WTC11 (cell line): ENCODE measurements around the gene LINS1. TPM values are rescaled to one million over a fixed set of nuclear protein-coding genes. Genes with fewer than 3 reads are reported as not detected.

ENCODE experiments used
- ATAC-seq: fragments of 200-7000 bp; cut with Tn5 transposase; 2 replicates; pipeline ENCODE4 v1.10.0; 2021; ENCODE audit warnings: mild to moderate bottlenecking, moderate library complexity
- CTCF ChIA-PET: fragments of 300-600 bp; sonication (Branson Sonifier 250); formaldehyde crosslinking; loops from one replicate; lab custom pipeline; 2021; ENCODE audit warnings: antibody characterized with exemption; lab: Charles Lee
- POLR2A ChIA-PET: fragments of 350-600 bp; sonication (Branson Sonifier 250); formaldehyde crosslinking; loops from one replicate; lab custom pipeline; 2021; ENCODE audit warnings: antibody characterized with exemption; lab: Charles Lee
- DNase-seq: peaks from one replicate; pipeline ENCODE4 v3.0.0; 2021; ENCODE audit warnings: low spot score
- H3K27ac Mint-ChIP-seq: 2 replicates; pipeline ENCODE4 v1.8.0; 2021; ENCODE audit warnings: mixed read lengths
- H3K27me3 Mint-ChIP-seq: 2 replicates; pipeline ENCODE4 v1.8.0; 2021; ENCODE audit warnings: low read depth, mild to moderate bottlenecking, moderate library complexity, mixed read lengths
- H3K36me3 Mint-ChIP-seq: 2 replicates; pipeline ENCODE4 v1.8.0; 2021; ENCODE audit warnings: mixed read lengths
- H3K4me1 Mint-ChIP-seq: 2 replicates; pipeline ENCODE4 v1.8.0; 2022; ENCODE audit warnings: mixed read lengths
- H3K4me3 Mint-ChIP-seq: 2 replicates; pipeline ENCODE4 v1.8.0; 2021; ENCODE audit warnings: mild to moderate bottlenecking, moderate library complexity, mixed read lengths
- H3K9me3 Mint-ChIP-seq: 2 replicates; pipeline ENCODE4 v1.8.0; 2021; ENCODE audit warnings: mixed read lengths
- CBFB ChIP-seq: sonication (generic); formaldehyde crosslinking; IDR thresholded peaks from 2 replicates; pipeline ENCODE4 v1.8.1; 2022; ENCODE audit warnings: mild to moderate bottlenecking, low read depth, missing genetic modification reagents
- CDX4 ChIP-seq: fragments of 250-450 bp; sonication (Bioruptor Pico); IDR thresholded peaks from 2 replicates; pipeline ENCODE4 v1.9.0; 2021; ENCODE audit warnings: moderate library complexity, mild to moderate bottlenecking, inconsistent platforms, borderline replicate concordance
- CREM ChIP-seq: sonication (generic); formaldehyde crosslinking; IDR thresholded peaks from 2 replicates; pipeline ENCODE4 v1.8.1; 2022; ENCODE audit warnings: mild to moderate bottlenecking, missing genetic modification reagents, moderate library complexity
- E2F5 ChIP-seq: sonication (generic); formaldehyde crosslinking; IDR thresholded peaks from 2 replicates; pipeline ENCODE4 v1.8.1; 2022; ENCODE audit warnings: mild to moderate bottlenecking, moderate library complexity, missing genetic modification reagents
- ESRRA ChIP-seq: sonication (generic); formaldehyde crosslinking; IDR thresholded peaks from 2 replicates; pipeline ENCODE4 v1.8.1; 2022; ENCODE audit warnings: mild to moderate bottlenecking, missing genetic modification reagents, borderline replicate concordance
- ETV6 ChIP-seq: sonication (generic); formaldehyde crosslinking; IDR thresholded peaks from 2 replicates; pipeline ENCODE4 v1.8.1; 2022; ENCODE audit warnings: mild to moderate bottlenecking, missing genetic modification reagents
- MYBL2 ChIP-seq: sonication (generic); formaldehyde crosslinking; IDR thresholded peaks from 2 replicates; pipeline ENCODE4 v1.8.1; 2023; ENCODE audit warnings: mild to moderate bottlenecking, moderate library complexity, missing genetic modification reagents
- NFYB ChIP-seq: sonication (generic); formaldehyde crosslinking; conservative IDR thresholded peaks from 2 replicates; pipeline ENCODE4 v1.8.0; 2022; ENCODE audit warnings: low read depth, missing genetic modification reagents
- NR2C2 ChIP-seq: sonication (generic); formaldehyde crosslinking; IDR thresholded peaks from 2 replicates; pipeline ENCODE4 v1.8.0; 2022; ENCODE audit warnings: mild to moderate bottlenecking, missing genetic modification reagents
- PRDM15 ChIP-seq: sonication (generic); formaldehyde crosslinking; IDR thresholded peaks from 2 replicates; pipeline ENCODE4 v1.8.0; 2022; ENCODE audit warnings: missing genetic modification reagents
- PRRX2 ChIP-seq: fragments of 250-450 bp; sonication (Bioruptor Pico); IDR thresholded peaks from 2 replicates; pipeline ENCODE4 v1.8.0; 2021; ENCODE audit warnings: mild to moderate bottlenecking
- RORB ChIP-seq: fragments of 250-450 bp; sonication (Bioruptor Pico); IDR thresholded peaks from 2 replicates; pipeline ENCODE4 v1.9.0; 2021; ENCODE audit warnings: mild to moderate bottlenecking
- SMAD3 ChIP-seq: sonication (generic); formaldehyde crosslinking; IDR thresholded peaks from 2 replicates; pipeline ENCODE4 v1.8.0; 2022; ENCODE audit warnings: missing genetic modification reagents, mild to moderate bottlenecking, borderline replicate concordance
- TEAD1 ChIP-seq: sonication (generic); formaldehyde crosslinking; IDR thresholded peaks from 2 replicates; pipeline ENCODE4 v1.8.0; 2022; ENCODE audit warnings: mild to moderate bottlenecking, missing genetic modification reagents
- ZBTB21 ChIP-seq: sonication (generic); formaldehyde crosslinking; IDR thresholded peaks from 2 replicates; pipeline ENCODE4 v1.8.1; 2023; ENCODE audit warnings: mild to moderate bottlenecking, missing genetic modification reagents, borderline replicate concordance
- ZNF423 ChIP-seq: fragments of 250-450 bp; sonication (Bioruptor Pico); IDR thresholded peaks from 2 replicates; pipeline ENCODE4 v2.1.2; 2022; ENCODE audit warnings: mild to moderate bottlenecking, moderate library complexity
- ZNF671 ChIP-seq: fragments of 250-450 bp; sonication (Bioruptor Pico); IDR thresholded peaks from 2 replicates; pipeline ENCODE4 v1.8.0; 2021; ENCODE audit warnings: mild to moderate bottlenecking
- total RNA-seq: library from RNA; stranded (reverse); gene quantifications from 3 replicates; pipeline ENCODE4 v1.2.3, GENCODE V29; 2021
- TF ChIP-seq, protein P1 (sequence below): fragments of 200-600 bp; IDR thresholded peaks from 2 replicates; pipeline ENCODE4 v1.8.0; 2022; ENCODE audit warnings: antibody characterized with exemption
- TF ChIP-seq, protein P2 (sequence below): sonication (generic); formaldehyde crosslinking; IDR thresholded peaks from 2 replicates; pipeline ENCODE4 v1.8.1; 2023; ENCODE audit warnings: mild to moderate bottlenecking, missing genetic modification reagents
- TF ChIP-seq, protein P3 (sequence below): sonication (generic); formaldehyde crosslinking; IDR thresholded peaks from 2 replicates; pipeline ENCODE4 v1.8.1; 2023; ENCODE audit warnings: mild to moderate bottlenecking, missing genetic modification reagents, borderline replicate concordance
- TF ChIP-seq, protein P4 (sequence below): sonication (generic); formaldehyde crosslinking; IDR thresholded peaks from 2 replicates; pipeline ENCODE4 v1.8.0; 2022; ENCODE audit warnings: mild to moderate bottlenecking, missing genetic modification reagents

LINS1 gene
- total RNA-seq, 1 experiment from 2014 or later, result 10.4 TPM

DNA sequence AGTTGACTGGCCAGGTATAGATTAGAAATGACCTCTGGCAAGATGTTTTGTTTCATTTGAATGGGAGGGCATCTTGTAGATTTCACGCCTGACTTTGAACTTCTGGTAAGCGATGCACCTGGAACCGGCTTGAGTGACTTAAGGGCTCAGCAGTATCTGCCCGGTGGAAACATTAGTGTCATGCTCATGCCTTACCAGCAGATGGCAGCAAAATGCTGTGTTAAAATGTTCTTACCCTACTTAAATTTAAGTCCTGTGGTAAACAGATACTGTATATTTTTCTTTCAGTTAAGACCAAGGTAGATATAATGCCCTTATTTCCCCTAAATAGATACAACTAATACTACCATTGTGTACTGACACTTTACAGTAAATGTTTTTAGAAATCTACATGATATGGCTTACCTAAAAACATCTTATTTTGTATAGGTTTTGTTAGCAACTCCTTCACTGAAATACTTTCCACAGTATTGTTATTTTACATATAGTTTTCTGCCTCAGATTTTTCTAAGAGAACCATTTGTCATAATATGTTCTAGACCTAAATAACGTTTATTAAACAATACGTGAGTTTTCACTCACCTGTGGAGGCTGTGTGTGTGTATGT is 25.9 kb upstream of the LINS1 start:
- Mint-ChIP-seq H3K27ac (no peak overlapping the region), H3K4me3 (no peak overlapping the region), H3K4me1 (peaks cover 7% of the 10 kb centered on the region), H3K36me3 (peaks cover 7% of the 10 kb centered on the region; the same call in 1 of the 2 replicates), H3K27me3 (no peaks in the 10 kb centered on the region), H3K9me3 (no peaks in the 10 kb centered on the region)
- POLR2A ChIA-PET, result no interaction called here
- CTCF ChIA-PET, result interaction anchor here (1.4 kb wide), 1 partner anchor 277 kb away, joined by 3 read pairs; no protein-coding TSS in a partner anchor
- peak; percentile 87 for ATAC-seq
- no peak for TF ChIP-seq ZNF423 (CRISPR knock-in tag)
- TF ChIP-seq, protein P1, sequence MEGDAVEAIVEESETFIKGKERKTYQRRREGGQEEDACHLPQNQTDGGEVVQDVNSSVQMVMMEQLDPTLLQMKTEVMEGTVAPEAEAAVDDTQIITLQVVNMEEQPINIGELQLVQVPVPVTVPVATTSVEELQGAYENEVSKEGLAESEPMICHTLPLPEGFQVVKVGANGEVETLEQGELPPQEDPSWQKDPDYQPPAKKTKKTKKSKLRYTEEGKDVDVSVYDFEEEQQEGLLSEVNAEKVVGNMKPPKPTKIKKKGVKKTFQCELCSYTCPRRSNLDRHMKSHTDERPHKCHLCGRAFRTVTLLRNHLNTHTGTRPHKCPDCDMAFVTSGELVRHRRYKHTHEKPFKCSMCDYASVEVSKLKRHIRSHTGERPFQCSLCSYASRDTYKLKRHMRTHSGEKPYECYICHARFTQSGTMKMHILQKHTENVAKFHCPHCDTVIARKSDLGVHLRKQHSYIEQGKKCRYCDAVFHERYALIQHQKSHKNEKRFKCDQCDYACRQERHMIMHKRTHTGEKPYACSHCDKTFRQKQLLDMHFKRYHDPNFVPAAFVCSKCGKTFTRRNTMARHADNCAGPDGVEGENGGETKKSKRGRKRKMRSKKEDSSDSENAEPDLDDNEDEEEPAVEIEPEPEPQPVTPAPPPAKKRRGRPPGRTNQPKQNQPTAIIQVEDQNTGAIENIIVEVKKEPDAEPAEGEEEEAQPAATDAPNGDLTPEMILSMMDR, result peak; percentile 82
- DNase-seq, result peak; percentile 66

GRCh38 chr15:100623301-100623700 is 21.3 kb upstream of the LINS1 start:
- Mint-ChIP-seq H3K4me3 (no peak overlapping the region), H3K4me1 (no peaks in the 10 kb centered on the region), H3K9me3 (0 out of 2 replicates have a peak, but pooled peaks cover 4% of the 10 kb centered on the region), H3K36me3 (peaks cover 8% of the 10 kb centered on the region), H3K27me3 (no peaks in the 10 kb centered on the region), H3K27ac (no peak overlapping the region)
- ATAC-seq (no peak), DNase-seq (no peak)
- POLR2A ChIA-PET, result no interaction called here
- CTCF ChIA-PET, result no interaction called here
- TF ChIP-seq RORB (CRISPR knock-in tag) (no peak), NR2C2 (CRISPR knock-in tag) (no peak), TEAD1 (CRISPR knock-in tag) (no peak), NFYB (CRISPR knock-in tag) (no peak), CREM (CRISPR knock-in tag) (no peak), E2F5 (CRISPR knock-in tag) (no peak), MYBL2 (CRISPR knock-in tag) (no peak), CBFB (CRISPR knock-in tag) (no peak), ESRRA (CRISPR knock-in tag) (no peak), ZBTB21 (CRISPR knock-in tag) (no peak), PRDM15 (CRISPR knock-in tag) (no peak), PRRX2 (no peak), SMAD3 (CRISPR knock-in tag) (no peak), CDX4 (CRISPR knock-in tag) (no peak), ZNF671 (CRISPR knock-in tag) (no peak), ETV6 (CRISPR knock-in tag) (no peak)
- TF ChIP-seq, protein P2, sequence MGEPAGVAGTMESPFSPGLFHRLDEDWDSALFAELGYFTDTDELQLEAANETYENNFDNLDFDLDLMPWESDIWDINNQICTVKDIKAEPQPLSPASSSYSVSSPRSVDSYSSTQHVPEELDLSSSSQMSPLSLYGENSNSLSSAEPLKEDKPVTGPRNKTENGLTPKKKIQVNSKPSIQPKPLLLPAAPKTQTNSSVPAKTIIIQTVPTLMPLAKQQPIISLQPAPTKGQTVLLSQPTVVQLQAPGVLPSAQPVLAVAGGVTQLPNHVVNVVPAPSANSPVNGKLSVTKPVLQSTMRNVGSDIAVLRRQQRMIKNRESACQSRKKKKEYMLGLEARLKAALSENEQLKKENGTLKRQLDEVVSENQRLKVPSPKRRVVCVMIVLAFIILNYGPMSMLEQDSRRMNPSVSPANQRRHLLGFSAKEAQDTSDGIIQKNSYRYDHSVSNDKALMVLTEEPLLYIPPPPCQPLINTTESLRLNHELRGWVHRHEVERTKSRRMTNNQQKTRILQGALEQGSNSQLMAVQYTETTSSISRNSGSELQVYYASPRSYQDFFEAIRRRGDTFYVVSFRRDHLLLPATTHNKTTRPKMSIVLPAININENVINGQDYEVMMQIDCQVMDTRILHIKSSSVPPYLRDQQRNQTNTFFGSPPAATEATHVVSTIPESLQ (CRISPR knock-in tag), result no peak
- TF ChIP-seq, protein P3, sequence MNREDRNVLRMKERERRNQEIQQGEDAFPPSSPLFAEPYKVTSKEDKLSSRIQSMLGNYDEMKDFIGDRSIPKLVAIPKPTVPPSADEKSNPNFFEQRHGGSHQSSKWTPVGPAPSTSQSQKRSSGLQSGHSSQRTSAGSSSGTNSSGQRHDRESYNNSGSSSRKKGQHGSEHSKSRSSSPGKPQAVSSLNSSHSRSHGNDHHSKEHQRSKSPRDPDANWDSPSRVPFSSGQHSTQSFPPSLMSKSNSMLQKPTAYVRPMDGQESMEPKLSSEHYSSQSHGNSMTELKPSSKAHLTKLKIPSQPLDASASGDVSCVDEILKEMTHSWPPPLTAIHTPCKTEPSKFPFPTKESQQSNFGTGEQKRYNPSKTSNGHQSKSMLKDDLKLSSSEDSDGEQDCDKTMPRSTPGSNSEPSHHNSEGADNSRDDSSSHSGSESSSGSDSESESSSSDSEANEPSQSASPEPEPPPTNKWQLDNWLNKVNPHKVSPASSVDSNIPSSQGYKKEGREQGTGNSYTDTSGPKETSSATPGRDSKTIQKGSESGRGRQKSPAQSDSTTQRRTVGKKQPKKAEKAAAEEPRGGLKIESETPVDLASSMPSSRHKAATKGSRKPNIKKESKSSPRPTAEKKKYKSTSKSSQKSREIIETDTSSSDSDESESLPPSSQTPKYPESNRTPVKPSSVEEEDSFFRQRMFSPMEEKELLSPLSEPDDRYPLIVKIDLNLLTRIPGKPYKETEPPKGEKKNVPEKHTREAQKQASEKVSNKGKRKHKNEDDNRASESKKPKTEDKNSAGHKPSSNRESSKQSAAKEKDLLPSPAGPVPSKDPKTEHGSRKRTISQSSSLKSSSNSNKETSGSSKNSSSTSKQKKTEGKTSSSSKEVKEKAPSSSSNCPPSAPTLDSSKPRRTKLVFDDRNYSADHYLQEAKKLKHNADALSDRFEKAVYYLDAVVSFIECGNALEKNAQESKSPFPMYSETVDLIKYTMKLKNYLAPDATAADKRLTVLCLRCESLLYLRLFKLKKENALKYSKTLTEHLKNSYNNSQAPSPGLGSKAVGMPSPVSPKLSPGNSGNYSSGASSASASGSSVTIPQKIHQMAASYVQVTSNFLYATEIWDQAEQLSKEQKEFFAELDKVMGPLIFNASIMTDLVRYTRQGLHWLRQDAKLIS, result no peak
- TF ChIP-seq, protein P4, sequence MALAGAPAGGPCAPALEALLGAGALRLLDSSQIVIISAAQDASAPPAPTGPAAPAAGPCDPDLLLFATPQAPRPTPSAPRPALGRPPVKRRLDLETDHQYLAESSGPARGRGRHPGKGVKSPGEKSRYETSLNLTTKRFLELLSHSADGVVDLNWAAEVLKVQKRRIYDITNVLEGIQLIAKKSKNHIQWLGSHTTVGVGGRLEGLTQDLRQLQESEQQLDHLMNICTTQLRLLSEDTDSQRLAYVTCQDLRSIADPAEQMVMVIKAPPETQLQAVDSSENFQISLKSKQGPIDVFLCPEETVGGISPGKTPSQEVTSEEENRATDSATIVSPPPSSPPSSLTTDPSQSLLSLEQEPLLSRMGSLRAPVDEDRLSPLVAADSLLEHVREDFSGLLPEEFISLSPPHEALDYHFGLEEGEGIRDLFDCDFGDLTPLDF (CRISPR knock-in tag), result no peak
